ENCODE results near the gene TNFRSF25. TPM values are rescaled to one million over a fixed set of nuclear protein-coding genes. Genes with fewer than 3 reads are reported as not detected.
"Not testable (repeated sequence)": the region's sequence is repeated elsewhere in the genome, so short reads cannot be mapped to it uniquely, and the experiment has no call there.

Gene TNFRSF25
- total RNA-seq, 1 donor from 2014 or later: 20.5 TPM

GRCh38 chr1:6496890-6497214 is 30.9 kb upstream of the TNFRSF25 start:
- no peaks in the 10 kb centered on the region for H3K36me3 ChIP-seq (ENCODE audit: control insufficient read depth, insufficient read depth, low read length)
- no peak for TF ChIP-seq CTCF (IDR thresholded peaks at IDR 0.05; ENCODE audit: insufficient read depth, low read length, severe bottlenecking)
- FAIRE-seq (no peak), DNase-seq (ENCODE audit: low read depth) (no peak)
- peak overlapping the region; percentile 66 for H3K4me3 ChIP-seq (ENCODE audit: low read depth, low read length)
- H3K27me3 ChIP-seq (ENCODE audit: control insufficient read depth, insufficient read depth, low read length): peaks cover 3% of the 10 kb centered on the region

DNA sequence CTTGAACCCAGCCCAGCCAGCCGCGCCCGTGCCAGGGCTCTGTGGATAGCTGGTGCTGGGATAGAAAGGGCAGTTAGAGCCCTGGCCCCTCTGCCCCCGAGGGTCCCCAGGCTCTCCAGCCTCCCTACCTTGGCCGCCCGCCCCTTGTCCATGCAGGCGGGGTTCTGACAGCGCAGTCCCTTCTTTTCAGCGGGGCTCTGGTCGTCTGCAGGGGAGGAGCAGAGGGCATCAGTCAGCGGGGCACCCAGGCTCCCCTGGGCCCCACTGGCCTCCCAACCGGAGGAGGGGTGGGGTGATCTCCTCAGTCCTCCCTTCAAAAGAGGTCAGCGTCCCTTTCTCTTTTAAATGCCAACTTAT is 30.4 kb upstream of the TNFRSF25 start:
- no peak for FAIRE-seq
- peak overlapping the region; percentile 66 for H3K4me3 ChIP-seq (ENCODE audit: low read depth, low read length)
- no peak for TF ChIP-seq CTCF (IDR thresholded peaks at IDR 0.05; ENCODE audit: insufficient read depth, low read length, severe bottlenecking)

DNA sequence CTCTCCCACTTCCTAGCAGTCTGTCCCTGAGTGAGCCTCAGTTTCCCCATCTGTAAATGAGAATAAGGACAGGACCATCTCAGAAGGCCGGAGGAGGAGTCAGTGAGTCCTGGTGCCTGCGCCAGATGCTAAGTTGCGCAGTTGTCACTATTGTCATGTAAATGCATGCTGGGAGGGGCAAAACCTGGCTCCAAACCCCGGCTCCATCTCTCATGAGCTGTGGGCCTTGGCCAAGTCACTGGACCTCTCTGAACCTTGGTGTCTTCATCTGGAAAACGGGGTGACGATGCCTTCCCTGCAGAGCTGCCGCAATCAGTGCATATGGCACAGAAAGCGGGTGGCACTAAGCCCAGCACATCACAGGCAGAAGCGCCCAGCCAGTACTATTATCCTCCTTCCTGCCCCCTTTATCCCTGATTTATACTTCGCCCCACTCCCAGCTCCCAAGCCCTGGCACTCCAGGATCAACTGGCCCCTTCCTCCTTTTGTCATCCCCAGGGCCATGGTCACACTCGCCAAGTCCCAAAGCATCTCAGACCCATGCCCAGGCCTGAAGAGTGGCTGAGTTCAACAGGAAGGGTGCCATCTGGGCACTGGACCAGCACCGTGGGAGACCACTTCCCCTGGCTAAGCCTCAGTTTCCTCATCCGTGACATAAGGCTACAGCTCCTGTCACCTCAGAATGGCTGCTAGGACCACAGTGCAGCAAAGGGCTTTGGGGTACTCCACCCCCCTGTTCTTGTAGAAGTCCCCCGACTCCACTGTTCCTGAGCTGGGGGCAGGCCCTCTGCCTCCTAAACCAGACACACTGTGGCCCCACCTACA is 29.8 kb upstream of the TNFRSF25 start:
- Histone ChIP-seq H3K4me3 (ENCODE audit: low read depth, low read length) (no peak overlapping the region), H3K27me3 (ENCODE audit: control insufficient read depth, insufficient read depth, low read length) (no peaks in the 10 kb centered on the region), H3K36me3 (ENCODE audit: control insufficient read depth, insufficient read depth, low read length) (no peaks in the 10 kb centered on the region)
- TF ChIP-seq CTCF (IDR thresholded peaks at IDR 0.05; ENCODE audit: insufficient read depth, low read length, severe bottlenecking): no peak
- no peak for FAIRE-seq
- no peak for DNase-seq (ENCODE audit: low read depth)

More for the DNA sequence above, 30.4 kb upstream of the TNFRSF25 start:
- Histone ChIP-seq H3K27me3 (ENCODE audit: control insufficient read depth, insufficient read depth, low read length) (peaks cover 3% of the 10 kb centered on the region), H3K36me3 (ENCODE audit: control insufficient read depth, insufficient read depth, low read length) (no peaks in the 10 kb centered on the region)
- DNase-seq (ENCODE audit: low read depth): no peak

DNA sequence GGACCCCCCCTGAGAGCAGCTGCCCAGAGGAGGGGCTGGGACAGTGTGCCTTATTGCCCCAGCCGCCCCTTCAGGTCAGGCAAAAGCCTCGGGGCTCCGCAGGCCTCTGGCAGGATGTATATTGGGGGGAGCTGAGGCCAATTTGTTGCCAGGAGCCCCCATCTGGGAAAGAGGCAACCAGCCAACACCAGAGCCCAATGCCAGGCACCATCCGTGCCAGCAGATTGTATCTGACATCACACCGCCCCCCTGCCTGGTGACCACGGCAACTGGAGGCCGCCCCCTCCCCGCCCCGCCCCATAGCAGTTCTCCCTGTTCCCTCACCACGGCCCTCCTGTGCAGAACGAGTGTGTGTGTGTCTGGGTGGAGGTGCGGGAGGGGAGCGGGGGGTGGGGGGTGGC is 29.1 kb upstream of the TNFRSF25 start:
- no peak for DNase-seq (ENCODE audit: low read depth)
- Histone ChIP-seq H3K36me3 (ENCODE audit: control insufficient read depth, insufficient read depth, low read length) (no peaks in the 10 kb centered on the region), H3K4me3 (ENCODE audit: low read depth, low read length) (no peak overlapping the region), H3K27me3 (ENCODE audit: control insufficient read depth, insufficient read depth, low read length) (no peaks in the 10 kb centered on the region)
- no peak for FAIRE-seq
- TF ChIP-seq CTCF (IDR thresholded peaks at IDR 0.05; ENCODE audit: insufficient read depth, low read length, severe bottlenecking): no peak

DNA sequence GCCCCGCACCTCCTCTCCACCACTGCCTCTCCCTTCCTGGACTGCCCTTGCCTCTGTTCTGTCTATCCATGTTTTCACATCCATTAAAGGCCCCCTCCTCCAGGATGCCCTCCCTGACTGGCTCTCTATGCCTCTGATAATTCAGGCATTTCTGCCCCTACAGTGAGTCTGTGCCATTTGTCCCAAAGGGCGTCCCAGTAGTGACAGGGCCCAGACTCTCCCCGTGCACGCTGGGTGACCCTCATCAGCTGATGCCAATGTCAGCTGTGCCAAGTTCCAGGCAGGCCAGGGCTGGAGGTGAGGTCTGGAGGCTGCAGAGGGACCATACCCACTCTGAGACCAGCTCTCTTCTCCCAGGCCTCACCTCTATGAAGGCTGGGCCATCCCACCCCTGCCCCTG is 28.7 kb upstream of the TNFRSF25 start:
- H3K36me3 ChIP-seq (ENCODE audit: control insufficient read depth, insufficient read depth, low read length): no peaks in the 10 kb centered on the region
- TF ChIP-seq CTCF (IDR thresholded peaks at IDR 0.05; ENCODE audit: insufficient read depth, low read length, severe bottlenecking): no peak
- H3K4me3 ChIP-seq (ENCODE audit: low read depth, low read length): no peak overlapping the region
- no peaks in the 10 kb centered on the region for H3K27me3 ChIP-seq (ENCODE audit: control insufficient read depth, insufficient read depth, low read length)
- DNase-seq (ENCODE audit: low read depth) (no peak), FAIRE-seq (no peak)

- not testable (repeated sequence) for H3K27me3 ChIP-seq (ENCODE audit: control insufficient read depth, insufficient read depth, low read length); DNase-seq (ENCODE audit: low read depth); FAIRE-seq; H3K36me3 ChIP-seq (ENCODE audit: control insufficient read depth, insufficient read depth, low read length); H3K4me3 ChIP-seq (ENCODE audit: low read depth, low read length)
Measured at GRCh38 chr1:6493834-6494223, 27.9 kb upstream of the TNFRSF25 start.
